ENCODE results near the gene SFTPB.

Gene SFTPB

GRCh38 chr2:85611217-85611704 is 56.7 kb downstream of the SFTPB start:
- no peak for DNase-seq (ENCODE audit: low read depth)
